SK-N-DZ (cell line): Measurements from ENCODE around the gene ATG7.
"Not testable (repeated sequence)": the region's sequence is repeated elsewhere in the genome, so short reads cannot be mapped to it uniquely, and the experiment has no call there.

Experiments used
- DNase-seq: peaks from one replicate; pipeline ENCODE4 v3.0.0-alpha.2; 2015; ENCODE audit warnings: low spot score

Gene ATG7

GRCh38 chr3:11250902-11251806, 21.0 kb upstream of the ATG7 start:
- DNase-seq, result no peak

GRCh38 chr3:11251807-11252176, 20.4 kb upstream of the ATG7 start:
- DNase-seq, result no peak

- no peak for DNase-seq
Measured at GRCh38 chr3:11254876-11255275, 17.3 kb upstream of the ATG7 start.

GRCh38 chr3:11255537-11255936, 16.7 kb upstream of the ATG7 start:
- DNase-seq, result not testable (repeated sequence)

- DNase-seq, result no peak
Measured at GRCh38 chr3:11258958-11259357, 13.2 kb upstream of the ATG7 start.

- DNase-seq, result no peak
Measured at GRCh38 chr3:11260460-11260859, 11.7 kb upstream of the ATG7 start.

- no peak for DNase-seq
Measured at GRCh38 chr3:11269007-11269406, 3.2 kb upstream of the ATG7 start.

GRCh38 chr3:11272906-11273574, 843 bp downstream of the ATG7 start:
- no peak for DNase-seq

GRCh38 chr3:11273891-11274291, 1.7 kb downstream of the ATG7 start:
- no peak for DNase-seq

- DNase-seq, result no peak
Measured at GRCh38 chr3:11274566-11275142, 2.5 kb downstream of the ATG7 start.

- no peak for DNase-seq
Measured at GRCh38 chr3:11275926-11276325, 3.7 kb downstream of the ATG7 start.

- DNase-seq, result no peak
Measured at GRCh38 chr3:11276901-11277300, 4.7 kb downstream of the ATG7 start.

GRCh38 chr3:11282250-11283138, 10.3 kb downstream of the ATG7 start:
- no peak for DNase-seq

GRCh38 chr3:11283139-11283475, 10.9 kb downstream of the ATG7 start:
- DNase-seq, result no peak

GRCh38 chr3:11284011-11284410, 11.8 kb downstream of the ATG7 start:
- DNase-seq, result no peak

- DNase-seq, result no peak
Measured at GRCh38 chr3:11285471-11285870, 13.3 kb downstream of the ATG7 start.

GRCh38 chr3:11287404-11287803, 15.2 kb downstream of the ATG7 start:
- no peak for DNase-seq

- DNase-seq, result no peak
Measured at GRCh38 chr3:11288021-11288491, 15.9 kb downstream of the ATG7 start.

GRCh38 chr3:11288786-11289637, 16.8 kb downstream of the ATG7 start:
- DNase-seq, result no peak

GRCh38 chr3:11289864-11290263, 17.7 kb downstream of the ATG7 start:
- DNase-seq, result no peak
